Neural cell (in vitro differentiated cells): ENCODE results near the gene GDPD4. TPM values are rescaled to one million over a fixed set of nuclear protein-coding genes. Genes with fewer than 3 reads are reported as not detected.

Source experiments
- H2AFZ ChIP-seq: fragments of 200-600, 300-800 bp; sonication (generic), shearing (Covaris generic); 2 replicates; pipeline ENCODE4 v1.6.0; 2014; ENCODE audit warnings: low read depth, mild to moderate bottlenecking, antibody characterized with exemption, low read length, moderate library complexity
- H3F3A ChIP-seq: fragments of 200-600 bp; shearing (Covaris generic); 2 replicates; pipeline ENCODE4 v1.6.1; 2016; ENCODE audit warnings: mild to moderate bottlenecking, moderate library complexity, mixed read lengths, antibody characterized with exemption, low read length; ENCODE audit not compliant: insufficient read depth, poor library complexity, severe bottlenecking
- H3K27ac ChIP-seq: fragments of 200-600, 300-800 bp; sonication (generic), shearing (Covaris generic); 2 replicates; pipeline ENCODE4 v1.5.1; 2014; ENCODE audit warnings: mild to moderate bottlenecking, low read length, moderate library complexity
- H3K27me3 ChIP-seq: fragments of 300-800, 200-600 bp; sonication (generic), shearing (Covaris generic); 2 replicates; pipeline ENCODE4 v1.6.0; 2014; ENCODE audit warnings: mild to moderate bottlenecking, low read depth, low read length, moderate library complexity; ENCODE audit not compliant: insufficient read depth
- H3K36me3 ChIP-seq: fragments of 300-800, 200-600 bp; sonication (generic), shearing (Covaris generic); 2 replicates; pipeline ENCODE4 v1.5.1; 2014; ENCODE audit warnings: mild to moderate bottlenecking, antibody characterized with exemption, low read length, moderate library complexity; ENCODE audit not compliant: insufficient read depth
- H3K4me2 ChIP-seq: fragments of 300-800, 200-600 bp; sonication (generic), shearing (Covaris generic); 2 replicates; pipeline ENCODE4 v1.6.0; 2014; ENCODE audit warnings: mild to moderate bottlenecking, low read length
- H3K4me3 ChIP-seq: fragments of 300-800, 200-600 bp; sonication (generic), shearing (Covaris generic); 2 replicates; pipeline ENCODE4 v1.5.1; 2014; ENCODE audit warnings: mild to moderate bottlenecking, low read length, moderate library complexity
- H3K79me2 ChIP-seq: fragments of 200-600 bp; shearing (Covaris generic); replicated peaks from 2 replicates; pipeline ENCODE4 v1.6.0; 2014; ENCODE audit warnings: mild to moderate bottlenecking, low read length, moderate library complexity; ENCODE audit not compliant: insufficient read depth
- H3K9ac ChIP-seq: fragments of 300-800, 200-600 bp; sonication (generic), shearing (Covaris generic); 2 replicates; pipeline ENCODE4 v1.6.1; 2016; ENCODE audit warnings: mild to moderate bottlenecking, low read length, mixed read lengths
- H3K9me2 ChIP-seq: fragments of 200-600 bp; shearing (Covaris generic); 2 replicates; pipeline ENCODE4 v1.6.1; 2016; ENCODE audit warnings: mild to moderate bottlenecking, low read length, mixed read lengths; ENCODE audit not compliant: insufficient read depth
- H3K9me3 ChIP-seq: fragments of 200-600, 300-800 bp; sonication (generic), shearing (Covaris generic); 2 replicates; pipeline ENCODE4 v1.6.1; 2016; ENCODE audit warnings: mild to moderate bottlenecking, mixed run types, low read length, moderate library complexity, mixed read lengths
- H4K20me1 ChIP-seq: fragments of 200-600 bp; shearing (Covaris generic); 2 replicates; pipeline ENCODE4 v1.6.1; 2016; ENCODE audit warnings: mild to moderate bottlenecking, mixed run types; ENCODE audit not compliant: insufficient read depth
- MXI1 ChIP-seq: fragments of 450-650 bp; conservative IDR thresholded peaks from 2 replicates; pipeline ENCODE4 v1.6.1; 2014; ENCODE audit warnings: antibody characterized with exemption, mild to moderate bottlenecking; ENCODE audit not compliant: poor library complexity, severe bottlenecking
- POLR2AphosphoS5 ChIP-seq: IDR thresholded peaks from 2 replicates; pipeline ENCODE4 v1.6.1; 2012
- RAD21 ChIP-seq: fragments of 450-650 bp; conservative IDR thresholded peaks from 2 replicates; pipeline ENCODE4 v1.6.1; 2014; ENCODE audit warnings: antibody characterized with exemption, mild to moderate bottlenecking, moderate library complexity
- REST ChIP-seq: IDR thresholded peaks from 2 replicates; pipeline ENCODE4 v1.6.1; 2012; ENCODE audit warnings: borderline replicate concordance
- SMC3 ChIP-seq: fragments of 450-650 bp; conservative IDR thresholded peaks from 2 replicates; pipeline ENCODE4 v1.6.1; 2014; ENCODE audit warnings: antibody characterized with exemption, mild to moderate bottlenecking, moderate library complexity; ENCODE audit not compliant: poor library complexity
- TAF1 ChIP-seq: IDR thresholded peaks from 2 replicates; pipeline ENCODE4 v1.6.1; 2012; ENCODE audit warnings: low read depth
- polyA plus RNA-seq: library from polyadenylated mRNA; depleted of rRNA; stranded (reverse); fragments of >200 nt; gene quantifications from 2 replicates; pipeline ENCODE4 v1.2.3, GENCODE V29; 2014
- TF ChIP-seq, protein P1 (sequence below): fragments of 450-650 bp; IDR thresholded peaks from 2 replicates; pipeline ENCODE4 v1.5.1; 2014; ENCODE audit warnings: antibody characterized with exemption, mild to moderate bottlenecking, moderate library complexity; ENCODE audit not compliant: poor library complexity, severe bottlenecking

The GDPD4 gene
- polyA plus RNA-seq, 1 donor from 2014 or later, result not detected

DNA sequence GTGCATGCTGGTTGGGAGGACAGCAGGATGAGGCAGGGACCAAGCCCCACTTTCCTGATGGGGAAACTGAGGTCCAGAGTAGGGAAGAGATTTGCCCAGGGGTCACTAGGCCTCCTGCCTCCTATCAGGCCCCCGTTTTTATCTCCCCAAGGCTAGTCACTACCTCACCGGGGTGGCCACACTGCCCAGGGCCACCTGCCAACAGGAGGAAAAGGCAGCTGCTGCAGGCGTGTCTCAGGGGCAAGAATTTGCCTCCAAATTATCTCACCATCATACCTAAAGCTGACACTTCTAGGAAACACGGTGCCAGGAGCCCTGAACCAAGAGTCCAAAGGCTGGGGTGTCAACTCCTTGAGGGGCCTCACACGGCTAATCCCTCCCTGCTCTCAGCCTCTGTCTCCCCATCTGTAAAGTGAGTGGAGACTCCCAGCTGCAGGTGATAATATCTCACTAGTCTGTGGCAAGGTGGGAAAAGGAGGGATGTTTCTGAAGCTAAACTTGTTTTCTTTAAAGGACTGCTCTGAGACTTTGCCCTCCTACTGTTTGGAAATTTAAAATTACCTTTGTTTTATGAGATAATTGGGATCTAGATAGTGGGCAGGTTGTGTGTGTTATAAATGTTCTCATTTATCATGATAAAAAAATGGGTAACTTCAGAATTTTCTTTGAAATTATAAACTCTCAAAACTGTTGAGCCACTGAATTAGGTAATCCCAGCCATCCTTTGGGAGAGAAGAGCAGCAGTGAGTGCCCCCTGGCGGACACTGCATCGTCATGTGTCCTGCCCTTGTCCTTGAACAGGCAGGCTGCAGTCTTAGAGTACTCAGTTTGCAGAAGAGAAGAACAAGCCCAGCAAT is 113.5 kb downstream of the GDPD4 start:
- Histone ChIP-seq H3K4me2 (no peak overlapping the region), H3K4me3 (no peak overlapping the region), H3K9me2 (no peaks in the 10 kb centered on the region), H3K27ac (no peak overlapping the region), H3K79me2 (no peaks in the 10 kb centered on the region), H2AFZ (no peak overlapping the region), H3K27me3 (no peaks in the 10 kb centered on the region), H3K9ac (no peak overlapping the region), H3F3A (no peaks in the 10 kb centered on the region), H3K9me3 (no peaks in the 10 kb centered on the region), H4K20me1 (no peaks in the 10 kb centered on the region), H3K36me3 (no peaks in the 10 kb centered on the region)
- TF ChIP-seq POLR2AphosphoS5 (no peak), SMC3 (peak; percentile 81), REST (no peak), RAD21 (peak; percentile 76)
- TF ChIP-seq, protein P1, sequence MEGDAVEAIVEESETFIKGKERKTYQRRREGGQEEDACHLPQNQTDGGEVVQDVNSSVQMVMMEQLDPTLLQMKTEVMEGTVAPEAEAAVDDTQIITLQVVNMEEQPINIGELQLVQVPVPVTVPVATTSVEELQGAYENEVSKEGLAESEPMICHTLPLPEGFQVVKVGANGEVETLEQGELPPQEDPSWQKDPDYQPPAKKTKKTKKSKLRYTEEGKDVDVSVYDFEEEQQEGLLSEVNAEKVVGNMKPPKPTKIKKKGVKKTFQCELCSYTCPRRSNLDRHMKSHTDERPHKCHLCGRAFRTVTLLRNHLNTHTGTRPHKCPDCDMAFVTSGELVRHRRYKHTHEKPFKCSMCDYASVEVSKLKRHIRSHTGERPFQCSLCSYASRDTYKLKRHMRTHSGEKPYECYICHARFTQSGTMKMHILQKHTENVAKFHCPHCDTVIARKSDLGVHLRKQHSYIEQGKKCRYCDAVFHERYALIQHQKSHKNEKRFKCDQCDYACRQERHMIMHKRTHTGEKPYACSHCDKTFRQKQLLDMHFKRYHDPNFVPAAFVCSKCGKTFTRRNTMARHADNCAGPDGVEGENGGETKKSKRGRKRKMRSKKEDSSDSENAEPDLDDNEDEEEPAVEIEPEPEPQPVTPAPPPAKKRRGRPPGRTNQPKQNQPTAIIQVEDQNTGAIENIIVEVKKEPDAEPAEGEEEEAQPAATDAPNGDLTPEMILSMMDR, result peak; percentile 77

GRCh38 chr11:77187111-77187750 is 114.3 kb downstream of the GDPD4 start:
- Histone ChIP-seq H2AFZ (no peak overlapping the region), H3K79me2 (no peaks in the 10 kb centered on the region)

More at GRCh38 chr11:77187111-77187750, 114.3 kb downstream of the GDPD4 start:
- H3K36me3 ChIP-seq, result no peaks in the 10 kb centered on the region
- no peak for TF ChIP-seq TAF1
- TF ChIP-seq RAD21, result no peak
- no peak for TF ChIP-seq MXI1
- TF ChIP-seq, protein P1, result no peak
- H3K4me2 ChIP-seq, result no peak overlapping the region
- H3K27ac ChIP-seq, result no peak overlapping the region
- no peaks in the 10 kb centered on the region for H3K27me3 ChIP-seq
- H4K20me1 ChIP-seq, result no peaks in the 10 kb centered on the region
- H3F3A ChIP-seq, result no peaks in the 10 kb centered on the region
- no peak overlapping the region for H3K4me3 ChIP-seq
- no peak overlapping the region for H3K9ac ChIP-seq
- no peaks in the 10 kb centered on the region for H3K9me3 ChIP-seq
- no peaks in the 10 kb centered on the region for H3K9me2 ChIP-seq
